Ovary (tissue), 3 donors: ENCODE data around the gene EEF1B2.

Experiments used
- CTCF ChIP-seq, 3 donors: fragments of 450-650 bp in 2 of 3; fragments of 200-600 bp in 1 of 3; IDR thresholded peaks; one replicate each; pipeline versions ENCODE4 v1.5.1 to v1.8.0; 2016 to 2022; ENCODE audit warnings: antibody characterized with exemption in 3 of 3, mild to moderate bottlenecking in 1 of 3
- EP300 ChIP-seq: sonication (generic); formaldehyde crosslinking; IDR thresholded peaks from one replicate; pipeline ENCODE4 v1.6.1; 2017; ENCODE audit warnings: antibody characterized with exemption
- POLR2A ChIP-seq: fragments of 450-650 bp; IDR thresholded peaks from one replicate; pipeline ENCODE4 v1.6.1; 2017; ENCODE audit warnings: antibody characterized with exemption, mild to moderate bottlenecking, moderate library complexity
- donor health status: DM: no; HTN: no; CAD: no.

- TF ChIP-seq POLR2A (no peak), CTCF (IDR thresholded peaks at IDR 0.05) (no peak), EP300 (no peak)
These were observed 49.2 kb downstream of the EEF1B2 start for GRCh38 chr2:206208900-206209299.
